GM21529 (cell line): ENCODE measurements around the gene RAB23.

Experiments used
- ATAC-seq: cut with Tn5 transposase; IDR thresholded peaks from one replicate; pipeline ENCODE4 v1.9.1; 2021; ENCODE audit not compliant: unreplicated experiment

RAB23 gene

GRCh38 chr6:57183336-57183735, 38.8 kb downstream of the RAB23 start:
- ATAC-seq: no peak

- no peak for ATAC-seq
These were observed 40.1 kb downstream of the RAB23 start for GRCh38 chr6:57182017-57182432.

- no peak for ATAC-seq
These were observed 41.5 kb downstream of the RAB23 start for GRCh38 chr6:57180596-57180995.

GRCh38 chr6:57177545-57178265, 44.4 kb downstream of the RAB23 start:
- no peak for ATAC-seq

GRCh38 chr6:57174511-57174907, 47.6 kb downstream of the RAB23 start:
- no peak for ATAC-seq

- ATAC-seq: no peak
These were observed 48.1 kb downstream of the RAB23 start for GRCh38 chr6:57173886-57174510.

DNA sequence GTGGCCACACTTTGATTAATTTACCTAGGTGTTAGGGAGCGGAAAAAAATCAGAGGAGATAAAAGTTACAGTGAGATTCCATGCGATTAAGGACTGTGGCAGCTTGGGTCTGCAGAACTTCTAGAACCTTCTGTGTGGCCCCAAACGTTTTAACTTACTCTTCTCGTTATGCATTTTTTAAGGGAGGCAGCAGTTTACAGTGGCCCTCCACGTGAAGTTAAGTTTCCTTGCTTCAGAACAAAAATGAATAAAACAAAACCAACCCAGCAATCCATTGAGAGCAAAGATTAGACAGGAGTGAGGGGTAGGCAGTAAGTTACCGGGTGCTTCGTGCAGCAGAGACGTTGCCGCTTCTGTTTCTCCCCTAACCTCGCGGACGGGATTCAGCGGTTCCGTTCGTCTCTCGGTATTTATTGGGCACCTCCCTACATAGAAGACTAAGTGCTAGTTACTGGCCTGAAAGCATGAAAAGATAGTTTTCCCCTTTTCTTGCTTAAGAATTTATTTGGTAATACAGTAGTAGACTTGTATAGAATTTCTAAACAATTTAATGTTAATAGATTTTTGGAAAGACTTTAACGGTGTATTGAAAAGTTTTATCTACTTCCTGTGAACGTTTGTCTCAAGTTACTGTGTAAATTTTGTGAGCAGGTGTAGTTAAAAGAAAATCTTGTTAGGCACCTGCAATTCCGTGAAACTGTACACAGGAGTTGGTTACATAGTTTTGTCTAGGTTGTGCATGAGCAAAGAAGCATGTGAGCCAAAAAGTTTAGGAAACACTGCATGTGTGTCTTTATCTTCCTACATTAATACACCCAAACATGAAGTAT, 48.8 kb downstream of the RAB23 start:
- no peak for ATAC-seq

GRCh38 chr6:57172136-57173055, 49.7 kb downstream of the RAB23 start, which contains the start of gene BAG2:
TSS of gene BAG2 (plus strand) at chr6:57172326. CDS start at chr6:57172698, 372 bp downstream.
- ATAC-seq: peak; percentile 86

GRCh38 chr6:57165080-57165479, 57.0 kb downstream of the RAB23 start:
- no peak for ATAC-seq

DNA sequence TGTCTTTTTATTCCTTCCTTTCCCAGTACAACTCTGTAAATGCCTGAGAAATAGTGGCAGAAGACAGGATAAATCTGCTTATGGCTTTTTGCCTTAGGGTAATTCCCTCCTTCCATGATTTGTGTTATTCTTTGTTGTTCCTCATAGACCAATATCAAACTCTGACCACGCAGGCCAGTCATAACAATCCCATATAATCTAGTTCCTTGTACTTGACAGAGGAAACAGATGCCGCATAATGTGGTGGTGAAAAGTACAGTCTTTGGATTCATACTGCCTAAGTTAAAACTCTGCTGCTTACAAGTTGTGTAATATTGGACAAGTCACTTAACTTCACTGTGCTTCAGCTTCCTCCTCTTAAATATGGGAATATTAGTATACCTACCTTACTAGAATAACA, 58.2 kb downstream of the RAB23 start:
- ATAC-seq: no peak

GRCh38 chr6:57162516-57162915, 59.6 kb downstream of the RAB23 start:
- no peak for ATAC-seq

DNA sequence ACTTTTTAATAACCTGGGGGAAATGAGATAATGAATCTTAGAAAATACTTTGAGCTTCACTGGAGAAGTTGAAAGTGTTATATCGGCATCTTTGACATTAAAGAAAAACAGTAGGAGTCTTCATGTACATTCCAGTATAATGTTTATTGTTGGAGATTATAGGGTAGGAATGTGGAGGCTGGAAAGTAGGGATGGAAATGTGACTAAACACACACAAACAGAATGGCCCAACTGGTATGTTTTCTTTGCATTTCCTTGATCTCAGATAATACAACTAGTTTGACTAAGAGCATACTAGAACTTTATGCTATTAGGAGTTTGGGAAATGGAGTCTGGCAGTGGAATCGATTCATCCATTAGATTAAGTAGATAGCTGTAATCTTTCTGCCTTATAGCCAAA, 60.1 kb downstream of the RAB23 start:
- no peak for ATAC-seq

DNA sequence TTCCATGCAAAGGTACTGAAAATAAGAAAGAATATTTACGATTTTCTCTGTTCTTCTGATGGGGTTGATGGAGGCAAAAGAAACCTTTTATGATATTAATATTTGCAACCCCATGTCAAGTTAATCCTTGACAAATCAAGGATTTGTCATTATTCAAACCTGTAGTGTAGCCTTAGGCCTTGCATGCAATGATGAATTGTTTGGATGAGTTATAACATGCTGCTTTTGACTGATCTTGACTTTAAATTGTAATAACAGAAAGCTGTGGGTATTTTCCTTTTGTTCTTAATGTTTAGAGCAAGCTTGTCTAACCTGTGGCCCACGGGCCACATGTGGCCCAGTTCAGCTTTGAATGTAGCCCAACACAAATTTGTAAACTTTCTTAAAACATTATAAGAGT, 63.0 kb downstream of the RAB23 start:
- ATAC-seq: no peak

DNA sequence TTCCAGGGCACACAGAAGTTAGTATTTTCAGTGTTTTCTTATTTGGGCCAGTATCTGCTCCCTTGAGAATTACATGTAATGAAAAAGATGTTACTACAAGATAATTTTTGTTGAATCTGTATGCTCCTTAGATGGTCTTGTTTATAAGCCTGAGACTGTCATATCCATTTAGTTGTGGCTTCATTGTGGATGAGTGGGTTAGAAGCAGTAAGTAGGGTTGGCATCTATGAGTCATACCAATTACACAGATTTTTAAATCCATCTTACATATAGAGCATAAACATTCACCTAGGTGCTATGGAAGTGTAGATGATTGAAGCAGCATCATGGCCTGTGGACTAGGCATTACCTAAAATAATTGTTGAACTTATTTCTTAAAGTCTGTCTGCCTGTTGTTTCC, 63.4 kb downstream of the RAB23 start:
- ATAC-seq: no peak

- ATAC-seq: no peak
These were observed 73.9 kb downstream of the RAB23 start for GRCh38 chr6:57147955-57148858.

GRCh38 chr6:57147401-57147800, 74.7 kb downstream of the RAB23 start:
- no peak for ATAC-seq

DNA sequence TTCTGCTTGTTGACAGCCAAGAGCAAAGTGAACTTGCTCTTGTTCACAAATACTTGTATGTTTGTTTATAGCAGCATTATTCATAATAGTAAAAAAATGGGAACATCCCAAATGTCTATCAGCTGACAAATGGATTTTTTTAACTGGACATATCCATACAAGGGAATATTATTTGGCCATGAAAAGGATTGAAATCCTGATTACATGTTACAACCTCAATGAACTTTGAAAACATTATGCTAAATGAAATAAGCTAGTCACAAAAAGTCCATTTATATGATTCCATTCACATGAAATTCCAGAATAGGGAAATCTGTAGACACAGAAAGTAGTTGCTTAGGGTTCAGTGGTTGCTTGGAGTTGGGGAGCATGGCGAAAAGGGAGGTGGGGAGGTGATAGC, 78.4 kb downstream of the RAB23 start:
- ATAC-seq: no peak

DNA sequence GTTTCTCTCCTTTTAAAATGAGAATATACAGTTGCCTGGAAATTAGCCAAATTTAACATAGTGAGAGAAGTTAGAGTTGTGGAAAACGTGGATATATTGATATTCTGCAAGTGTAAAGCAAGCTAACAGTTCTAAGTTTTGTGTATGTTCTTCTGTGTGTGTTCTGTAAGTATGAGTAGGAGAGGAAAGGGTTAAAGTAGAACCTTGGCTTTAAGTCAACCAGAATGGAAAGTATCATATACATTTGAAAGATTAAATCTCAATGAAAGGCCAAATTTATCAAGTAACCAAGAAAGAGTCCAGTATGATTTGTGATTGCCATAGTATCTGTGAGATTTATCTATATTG, 80.0 kb downstream of the RAB23 start:
- no peak for ATAC-seq

GRCh38 chr6:57141451-57142177, 80.5 kb downstream of the RAB23 start:
- no peak for ATAC-seq
